GM12801 (cell line): ENCODE data around the gene TIMM10B.

Experiments
- TF ChIP-seq, protein P1 (sequence below): IDR thresholded peaks from one replicate; pipeline ENCODE4 v1.5.1; 2011; ENCODE audit warnings: control low read depth; ENCODE audit not compliant: insufficient read length; ENCODE audit errors: extremely low read depth

Gene TIMM10B

DNA sequence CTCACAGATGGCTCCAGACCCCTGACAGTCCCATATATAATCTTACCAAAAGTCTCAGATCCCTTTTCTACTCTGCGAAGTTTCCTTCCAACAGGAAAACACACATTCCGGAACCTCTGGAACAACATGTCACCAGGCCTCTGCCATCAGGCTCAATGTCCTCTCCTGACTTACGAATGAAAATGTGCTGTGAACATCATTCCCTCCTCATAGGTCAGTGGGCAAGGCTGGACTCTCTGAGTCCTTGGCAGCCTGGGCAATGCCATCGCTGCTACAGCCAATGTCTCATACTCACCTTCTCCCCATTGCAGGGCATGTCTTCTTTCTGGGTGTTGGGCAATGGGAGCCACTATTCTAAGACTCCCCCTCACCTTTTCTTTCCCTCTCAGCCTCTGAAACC lies 38.9 kb upstream of the TIMM10B start:
- TF ChIP-seq, protein P1, sequence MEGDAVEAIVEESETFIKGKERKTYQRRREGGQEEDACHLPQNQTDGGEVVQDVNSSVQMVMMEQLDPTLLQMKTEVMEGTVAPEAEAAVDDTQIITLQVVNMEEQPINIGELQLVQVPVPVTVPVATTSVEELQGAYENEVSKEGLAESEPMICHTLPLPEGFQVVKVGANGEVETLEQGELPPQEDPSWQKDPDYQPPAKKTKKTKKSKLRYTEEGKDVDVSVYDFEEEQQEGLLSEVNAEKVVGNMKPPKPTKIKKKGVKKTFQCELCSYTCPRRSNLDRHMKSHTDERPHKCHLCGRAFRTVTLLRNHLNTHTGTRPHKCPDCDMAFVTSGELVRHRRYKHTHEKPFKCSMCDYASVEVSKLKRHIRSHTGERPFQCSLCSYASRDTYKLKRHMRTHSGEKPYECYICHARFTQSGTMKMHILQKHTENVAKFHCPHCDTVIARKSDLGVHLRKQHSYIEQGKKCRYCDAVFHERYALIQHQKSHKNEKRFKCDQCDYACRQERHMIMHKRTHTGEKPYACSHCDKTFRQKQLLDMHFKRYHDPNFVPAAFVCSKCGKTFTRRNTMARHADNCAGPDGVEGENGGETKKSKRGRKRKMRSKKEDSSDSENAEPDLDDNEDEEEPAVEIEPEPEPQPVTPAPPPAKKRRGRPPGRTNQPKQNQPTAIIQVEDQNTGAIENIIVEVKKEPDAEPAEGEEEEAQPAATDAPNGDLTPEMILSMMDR, result no peak

DNA sequence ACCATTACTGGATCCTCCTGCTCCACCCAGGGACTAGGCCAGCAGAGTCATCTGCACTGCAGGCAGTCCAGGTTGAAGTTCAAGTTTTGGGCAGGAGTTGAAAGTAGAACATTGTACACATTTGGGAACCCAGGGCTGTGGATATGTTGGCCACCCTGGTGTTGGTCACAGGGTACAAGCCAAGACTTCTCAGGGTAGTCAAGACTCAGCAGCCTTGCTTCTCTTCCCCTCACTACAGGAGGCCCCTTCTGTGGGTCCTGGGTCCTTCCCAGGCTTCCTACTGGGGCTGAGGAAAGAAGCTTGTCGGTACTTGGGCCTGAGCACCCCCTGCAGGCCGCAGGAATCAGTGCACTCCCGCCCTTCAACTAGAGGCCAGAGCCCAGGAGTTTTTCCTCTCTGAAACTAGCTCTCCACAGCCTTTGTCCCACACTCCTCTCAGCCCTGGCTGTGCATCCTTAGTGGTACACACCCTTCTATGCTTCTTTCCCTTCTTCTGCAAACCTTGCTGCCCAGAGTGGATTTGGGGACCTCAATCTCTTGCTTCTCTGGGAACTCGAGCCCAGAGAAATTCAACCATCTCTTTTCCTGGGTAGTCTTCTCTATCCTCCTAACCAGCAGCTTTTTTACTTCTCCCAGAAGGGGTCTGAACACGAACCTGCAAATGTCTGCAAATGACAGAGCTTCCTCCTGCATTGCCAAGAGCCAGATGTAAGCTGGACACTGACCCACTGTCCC lies 37.9 kb upstream of the TIMM10B start:
- TF ChIP-seq, protein P1, result peak; percentile 11

DNA sequence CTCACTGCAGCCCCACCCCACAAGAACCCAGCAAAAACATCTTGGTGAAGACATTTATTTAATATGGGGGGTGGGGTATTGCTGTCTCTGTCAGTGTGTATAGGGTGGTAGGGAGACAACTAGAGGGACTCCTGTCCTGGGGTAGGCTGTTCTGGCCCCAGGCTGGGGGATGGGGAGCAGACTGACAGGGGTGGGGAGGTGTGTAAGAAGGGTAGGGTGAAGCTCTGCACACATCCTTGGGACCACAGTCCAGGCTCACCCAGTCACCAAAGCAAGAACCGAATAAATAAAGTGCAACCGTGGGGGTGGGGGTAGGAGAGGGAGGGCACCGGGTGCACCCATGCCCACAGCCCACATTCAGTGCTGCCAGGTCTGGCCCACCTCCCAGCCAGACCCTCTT lies 32.7 kb upstream of the TIMM10B start:
- TF ChIP-seq, protein P1, result no peak

DNA sequence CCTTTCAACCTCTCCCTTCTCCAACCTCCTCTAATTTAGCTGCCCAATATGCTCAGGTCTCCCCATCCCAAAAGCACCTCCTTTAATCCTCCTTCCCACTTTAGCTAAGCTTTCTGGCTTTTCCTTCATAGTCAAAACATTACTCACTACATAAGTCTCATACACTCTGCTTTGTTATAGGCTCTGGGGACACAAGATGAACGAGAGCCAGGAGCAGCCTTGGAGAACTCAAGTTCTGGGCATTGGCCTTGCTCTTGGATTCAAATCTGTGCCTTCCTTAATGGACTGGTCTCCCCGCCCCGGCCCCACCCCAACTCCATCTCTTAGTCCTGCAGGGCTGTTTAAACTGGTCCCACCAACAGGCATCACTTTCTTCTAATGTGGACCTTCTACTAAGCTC lies 29.1 kb upstream of the TIMM10B start:
- TF ChIP-seq, protein P1, result no peak

DNA sequence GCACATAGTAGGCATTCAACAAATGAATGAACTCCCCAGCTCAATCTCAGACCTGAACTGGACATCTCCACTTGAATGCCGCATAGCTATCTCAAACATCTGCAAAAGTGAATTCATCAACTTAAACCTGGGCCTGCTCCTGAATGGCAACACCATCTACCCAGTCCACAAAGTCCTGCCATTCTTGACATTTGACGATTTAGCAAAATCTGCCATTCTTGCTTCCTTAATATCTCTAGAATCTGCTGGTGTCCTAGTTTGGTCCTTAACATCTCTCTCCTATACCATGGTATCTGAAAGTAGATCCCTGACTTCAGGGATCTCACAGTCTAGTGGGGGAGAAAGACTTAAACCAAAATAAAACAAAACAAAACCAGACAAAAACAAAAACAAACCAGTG lies 28.1 kb upstream of the TIMM10B start:
- TF ChIP-seq, protein P1, result no peak

DNA sequence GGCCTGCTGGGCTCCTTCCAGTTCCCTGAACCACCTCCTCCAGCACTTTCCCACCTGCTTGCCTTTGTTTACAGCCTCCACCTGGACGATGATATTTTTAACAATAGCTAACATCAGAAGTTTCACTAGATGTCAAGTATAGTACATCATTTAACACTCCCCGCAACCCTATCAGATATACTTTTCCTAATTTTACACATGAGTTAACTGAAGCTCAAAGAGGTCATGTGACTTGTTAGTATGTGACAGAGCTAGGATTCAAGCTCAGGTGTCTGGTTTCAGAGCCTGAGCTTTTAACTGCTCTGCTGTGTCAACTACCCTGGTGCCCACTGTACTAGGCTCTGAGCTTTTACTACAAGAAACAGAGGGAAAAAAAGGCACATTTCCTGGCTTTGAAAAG lies 26.2 kb upstream of the TIMM10B start:
- TF ChIP-seq, protein P1, result no peak

DNA sequence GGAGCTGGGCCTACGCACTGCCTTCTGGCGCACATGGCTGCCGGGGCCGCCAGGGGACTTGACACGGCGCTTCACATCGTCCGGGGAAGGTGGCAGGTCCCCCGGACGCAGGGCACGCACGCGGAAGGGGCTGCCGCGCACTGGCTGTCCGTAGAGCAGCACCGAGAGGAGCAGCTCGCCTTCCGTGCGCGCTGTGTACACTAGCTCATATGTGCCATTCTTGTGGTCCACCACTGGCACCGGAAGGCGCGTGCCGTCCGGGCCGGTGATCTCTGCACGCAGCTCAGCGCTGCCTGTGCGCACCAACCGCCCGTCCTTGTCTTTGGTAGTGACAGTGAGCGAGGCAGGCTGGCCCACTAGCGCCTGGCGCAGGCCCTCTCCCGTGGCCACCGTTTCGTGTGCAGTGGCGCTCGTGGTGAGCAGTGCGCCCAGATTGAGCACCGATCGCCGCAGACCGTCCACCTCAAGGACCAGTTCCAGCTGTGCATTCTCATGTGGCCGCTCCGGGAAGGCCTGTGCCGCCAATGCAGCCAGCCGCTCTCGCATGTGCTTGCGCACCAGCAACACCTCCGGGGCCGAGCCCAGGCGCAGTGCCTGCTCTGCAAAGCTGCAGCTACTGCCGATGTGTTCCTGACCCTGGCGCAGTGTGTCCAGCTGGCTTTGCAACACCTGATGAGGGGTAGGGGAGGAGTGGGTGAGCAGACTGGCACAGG lies 24.8 kb upstream of the TIMM10B start:
- TF ChIP-seq, protein P1, result no peak
